IMR-90 (cell line): Measurements from ENCODE around the gene BCAS3. TPM values are rescaled to one million over a fixed set of nuclear protein-coding genes. Genes with fewer than 3 reads are reported as not detected.

Experiments used
- ATAC-seq: fragments of 200-7000 bp; cut with Tn5 transposase; 2 replicates; pipeline ENCODE4 v1.9.1; 2020; ENCODE audit warnings: low read depth, mild to moderate bottlenecking, moderate library complexity
- BruUV-seq: library from RNA; stranded (reverse); fragments of 400-500 nt; replicated peaks from 2 replicates; lab custom pipeline; 2021; lab: Mats Ljungman, UMichigan
- CTCF ChIA-PET: fragments of 300-600 bp; formaldehyde crosslinking; extraction: SDS; loops from one replicate; lab custom pipeline; 2021; ENCODE audit warnings: antibody characterized with exemption; lab: Yijun Ruan, JAX
- POLR2A ChIA-PET: fragments of 300-600 bp; sonication (Branson Sonifier 250); formaldehyde crosslinking; loops from one replicate; lab custom pipeline; 2022; ENCODE audit warnings: antibody characterized with exemption; ENCODE audit not compliant: unreplicated experiment; lab: Charles Lee
- DNase-seq: peaks from one replicate; pipeline ENCODE4 v3.0.0; 2013
- H2AFZ ChIP-seq: replicated peaks from 2 replicates; pipeline ENCODE3; 2013; ENCODE audit warnings: low read length, mild to moderate bottlenecking; ENCODE audit not compliant: poor library complexity
- H2AK5ac ChIP-seq: 2 replicates; pipeline ENCODE4 v1.6.1; 2013; ENCODE audit warnings: low read depth, low read length, inconsistent platforms
- H2AK9ac ChIP-seq: replicated peaks from 2 replicates; pipeline ENCODE3; 2013; ENCODE audit warnings: mild to moderate bottlenecking, low read depth, low read length, moderate library complexity; ENCODE audit not compliant: poor library complexity
- H2BK120ac ChIP-seq: 2 replicates; pipeline ENCODE4 v1.6.1; 2013; ENCODE audit warnings: low read depth, low read length, inconsistent platforms
- H2BK15ac ChIP-seq: 3 replicates; pipeline ENCODE4 v1.6.1; 2013; ENCODE audit warnings: low read depth, low read length, inconsistent platforms
- H2BK20ac ChIP-seq: 2 replicates; pipeline ENCODE4 v1.6.1; 2013; ENCODE audit warnings: low read depth, mild to moderate bottlenecking, inconsistent platforms, low read length, moderate library complexity
- H2BK5ac ChIP-seq: 2 replicates; pipeline ENCODE4 v1.6.1; 2013; ENCODE audit warnings: mild to moderate bottlenecking, low read depth, low read length, inconsistent platforms; ENCODE audit not compliant: poor library complexity, severe bottlenecking
- H3K14ac ChIP-seq: replicated peaks from 2 replicates; pipeline ENCODE4 v1.6.1; 2013; ENCODE audit warnings: low read depth, low read length, inconsistent platforms
- H3K18ac ChIP-seq: 2 replicates; pipeline ENCODE4 v1.6.1; 2013; ENCODE audit warnings: low read depth, low read length, control low read depth
- H3K23ac ChIP-seq: 2 replicates; pipeline ENCODE4 v1.6.1; 2013; ENCODE audit warnings: low read depth, low read length, inconsistent platforms
- H3K27ac ChIP-seq: 2 replicates; pipeline ENCODE4 v1.5.1; 2013; ENCODE audit warnings: mild to moderate bottlenecking, control low read depth, low read length; ENCODE audit not compliant: insufficient read depth
- H3K27me3 ChIP-seq: 2 replicates; pipeline ENCODE4 v1.6.1; 2013; ENCODE audit warnings: low read length; ENCODE audit not compliant: control insufficient read depth, insufficient read depth
- H3K36me3 ChIP-seq: 2 replicates; pipeline ENCODE4 v1.6.1; 2013; ENCODE audit warnings: low read length, mixed read lengths; ENCODE audit not compliant: control insufficient read depth, insufficient read depth
- H3K4ac ChIP-seq: 2 replicates; pipeline ENCODE4 v1.6.1; 2013; ENCODE audit warnings: low read depth, low read length, inconsistent platforms
- H3K4me1 ChIP-seq: 2 replicates; pipeline ENCODE4 v1.6.1; 2013; ENCODE audit warnings: low read length, mixed read lengths; ENCODE audit not compliant: control insufficient read depth, insufficient read depth
- H3K4me2 ChIP-seq: 2 replicates; pipeline ENCODE4 v1.6.1; 2013; ENCODE audit warnings: low read depth, mild to moderate bottlenecking, control low read depth, low read length, moderate library complexity
- H3K4me3 ChIP-seq: 2 replicates; pipeline ENCODE4 v1.5.1; 2013; ENCODE audit warnings: low read depth, mild to moderate bottlenecking, control low read depth, low read length, moderate library complexity; ENCODE audit not compliant: insufficient read depth
- H3K56ac ChIP-seq: 2 replicates; pipeline ENCODE4 v1.6.1; 2013; ENCODE audit warnings: low read length, inconsistent platforms; ENCODE audit not compliant: insufficient read depth; ENCODE audit errors: extremely low read depth
- H3K79me1 ChIP-seq, 2 experiments: 2 replicates each; pipeline ENCODE4 v1.6.1; 2013; ENCODE audit warnings: low read length in 2 of 2, inconsistent platforms in 1 of 2, low read depth in 1 of 2
- H3K9ac ChIP-seq: 2 replicates; pipeline ENCODE4 v1.6.1; 2013; ENCODE audit warnings: low read depth, low read length, control low read depth
- H3K9me1 ChIP-seq: 2 replicates; pipeline ENCODE4 v1.6.1; 2013; ENCODE audit warnings: low read length, inconsistent platforms; ENCODE audit not compliant: insufficient read depth
- H3K9me3 ChIP-seq: 2 replicates; pipeline ENCODE4 v1.6.1; 2013; ENCODE audit warnings: low read length; ENCODE audit not compliant: control insufficient read depth, insufficient read depth
- H4K20me1 ChIP-seq: 2 replicates; pipeline ENCODE4 v1.6.1; 2013; ENCODE audit warnings: low read length, inconsistent platforms; ENCODE audit not compliant: insufficient read depth
- H4K5ac ChIP-seq: 2 replicates; pipeline ENCODE4 v1.6.1; 2013; ENCODE audit warnings: mild to moderate bottlenecking, low read depth, low read length, control low read depth
- H4K8ac ChIP-seq, 2 experiments: 2 replicates each; pipeline ENCODE4 v1.6.1; 2013; ENCODE audit warnings: low read depth in 2 of 2, low read length in 2 of 2, control low read depth in 1 of 2, inconsistent platforms in 1 of 2
- H4K91ac ChIP-seq: 2 replicates; pipeline ENCODE4 v1.6.1; 2013; ENCODE audit warnings: low read depth, low read length, inconsistent platforms; ENCODE audit not compliant: insufficient read depth
- CEBPB ChIP-seq: IDR thresholded peaks from 2 replicates; pipeline ENCODE4 v1.6.1; 2012; ENCODE audit warnings: low read depth, low read length, improper control_type of control experiment
- CHD1 ChIP-seq: IDR thresholded peaks from 2 replicates; pipeline ENCODE4 v1.6.1; 2012; ENCODE audit warnings: low read depth, low read length, improper control_type of control experiment
- CTCF ChIP-seq: conservative IDR thresholded peaks from 2 replicates; pipeline ENCODE4 v1.5.1; 2012; ENCODE audit warnings: mild to moderate bottlenecking, low read depth, low read length, improper control_type of control experiment
- FOS ChIP-seq: fragments of 150-350 bp; IDR thresholded peaks from 2 replicates; pipeline ENCODE4 v1.6.1; 2016; ENCODE audit warnings: low read depth, low read length
- MXI1 ChIP-seq: IDR thresholded peaks from 2 replicates; pipeline ENCODE4 v1.6.1; 2012; ENCODE audit warnings: low read depth, mild to moderate bottlenecking, low read length, moderate library complexity, borderline replicate concordance
- NFE2L2 ChIP-seq: fragments of 150-350 bp; IDR thresholded peaks from 2 replicates; pipeline ENCODE4 v1.6.1; 2016; ENCODE audit warnings: low read depth, mild to moderate bottlenecking, low read length
- POLR2A ChIP-seq: IDR thresholded peaks from 2 replicates; pipeline ENCODE4 v1.6.1; 2012; ENCODE audit warnings: mild to moderate bottlenecking, low read depth, low read length
- RCOR1 ChIP-seq: IDR thresholded peaks from 2 replicates; pipeline ENCODE4 v1.6.1; 2012; ENCODE audit warnings: mild to moderate bottlenecking, low read length, improper control_type of control experiment; ENCODE audit not compliant: insufficient replicate concordance
- RFX5 ChIP-seq: IDR thresholded peaks from 2 replicates; pipeline ENCODE4 v1.8.0; 2012; ENCODE audit warnings: low read depth, mild to moderate bottlenecking, low read length, moderate library complexity
- SMC3 ChIP-seq: fragments of 150-350 bp; IDR thresholded peaks from 2 replicates; pipeline ENCODE4 v1.6.1; 2016; ENCODE audit warnings: low read depth, mild to moderate bottlenecking, antibody characterized with exemption, low read length, moderate library complexity
- USF2 ChIP-seq: fragments of 150-350 bp; IDR thresholded peaks from 2 replicates; pipeline ENCODE4 v1.6.1; 2017; ENCODE audit warnings: mild to moderate bottlenecking, antibody characterized with exemption, low read length, low read depth
- WGBS, 2 experiments: methylation state at CpG; one replicate each; pipeline versions ENCODE4 v1.1.5 to v1.1.7; 2013; ENCODE audit warnings: missing lambda C conversion rate in 2 of 2; ENCODE audit not compliant: insufficient read length in 1 of 2; ENCODE audit errors: extremely low coverage in 2 of 2; 5-methylcytosine and 5-hydroxymethylcytosine counted together
- dilution Hi-C: fragments of 300-500 bp; cut with HindIII; formaldehyde crosslinking; loops from one replicate; pipeline ENCODE4 v1.14.3; 2018; ENCODE audit warnings: low sequenced_read_pairs; ENCODE audit not compliant: unreplicated experiment
- in situ Hi-C: fragments of 300-500 bp; cut with MboI; formaldehyde crosslinking; loops from 3 replicates; pipeline ENCODE4 v1.14.3; 2019; ENCODE audit warnings: low sequenced_read_pairs, inconsistent platforms, mixed read lengths
- intact Hi-C: fragments of 100-400 bp; cut with micrococcal nuclease; formaldehyde crosslinking; loops from 2 replicates; pipeline ENCODE4 v1.10.0; 2022
- polyA plus RNA-seq, 3 experiments: library from polyadenylated mRNA; depleted of rRNA; stranded (reverse); fragments of >200 nt; gene quantifications; 2 replicates each; pipeline ENCODE4 v1.2.3, GENCODE V29; 2012; ENCODE audit warnings: low replicate concordance in 1 of 3
- total RNA-seq: library from RNA; depleted of rRNA; stranded (reverse); fragments of >200 nt; gene quantifications from 2 replicates; pipeline ENCODE4 v1.2.3, GENCODE V29; 2012

BCAS3 gene
- total and polyA plus RNA-seq, 2 of the 4 experiments (the other 2 are of a cell fraction), result 6.3 to 27.1 TPM

DNA sequence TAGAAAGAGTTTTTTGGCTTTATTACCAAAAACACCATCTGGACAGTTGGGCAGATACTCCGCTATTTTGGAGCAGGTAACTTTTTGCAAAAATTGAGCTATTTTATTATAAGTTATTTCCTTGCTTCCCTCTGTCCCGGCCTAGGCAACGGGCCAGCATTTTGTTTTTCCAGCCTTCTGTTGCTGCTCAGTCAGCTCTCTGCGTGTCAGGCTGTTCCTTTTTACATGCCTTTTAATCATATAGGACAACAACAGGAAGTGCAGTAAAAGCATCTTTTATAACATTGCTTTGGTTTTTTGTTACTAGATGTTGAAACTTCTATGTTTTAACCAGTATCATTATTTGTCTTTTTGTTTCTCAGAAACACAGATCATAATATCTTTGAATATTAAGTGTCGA, 47.3 kb upstream of the BCAS3 start:
- no peak overlapping the region for H3K9ac ChIP-seq
- no peak overlapping the region for H3K23ac ChIP-seq
- in situ Hi-C loops, result loop anchor here (10.0 to 25.0 kb wide), 2 partner anchors 106 to 493 kb away; partner anchors contain the start of genes APPBP2 and CA4
- H3K9me1 ChIP-seq, result peaks cover 10% of the 10 kb centered on the region; the same call in 1 of the 2 replicates
- no peak overlapping the region for H3K18ac ChIP-seq
- TF ChIP-seq NFE2L2, result no peak
- TF ChIP-seq MXI1, result no peak
- TF ChIP-seq RFX5, result no peak
- TF ChIP-seq RCOR1, result no peak
- no peak for TF ChIP-seq SMC3
- TF ChIP-seq CHD1, result no peak
- TF ChIP-seq USF2, result no peak
- TF ChIP-seq POLR2A, result no peak
- no peak for TF ChIP-seq CTCF
- no peak for TF ChIP-seq CEBPB
- no peak for TF ChIP-seq FOS
- H3K4me3 ChIP-seq, result no peak overlapping the region
- H3K14ac ChIP-seq, result no peak overlapping the region
- WGBS, 2 experiments, result no CpG with 5 or more reads among the region's 5 CpGs
- POLR2A ChIA-PET, result no interaction called here
- no peak for DNase-seq
- H4K8ac ChIP-seq, result no peak overlapping the region
- H3K79me1 ChIP-seq, result peaks cover 25 to 63% of the 10 kb centered on the region in 2 experiments
- CTCF ChIA-PET, result no interaction called here
- H3K56ac ChIP-seq, result no peak overlapping the region
- no peak overlapping the region for H3K4ac ChIP-seq
- no peak overlapping the region for H2BK5ac ChIP-seq
- peaks cover 5% of the 10 kb centered on the region; the same call in 1 of the 2 replicates for H4K20me1 ChIP-seq
- H2BK20ac ChIP-seq, result no peak overlapping the region
- no TSS peak for BruUV-seq
- no peaks in the 10 kb centered on the region for H3K27me3 ChIP-seq
- no peak for ATAC-seq
- no peak overlapping the region for H3K27ac ChIP-seq
- dilution Hi-C loops, result no loop called here
- H3K4me2 ChIP-seq, result no peak overlapping the region
- no peak overlapping the region for H2AK5ac ChIP-seq
- no peak overlapping the region for H2AK9ac ChIP-seq
- no peak overlapping the region for H4K91ac ChIP-seq
- H2BK120ac ChIP-seq, result no peak overlapping the region
- no peaks in the 10 kb centered on the region for H3K9me3 ChIP-seq
- H3K4me1 ChIP-seq, result peaks cover 4% of the 10 kb centered on the region
- H2BK15ac ChIP-seq, result no peak overlapping the region
- H3K36me3 ChIP-seq, result peaks cover 11% of the 10 kb centered on the region
- H2AFZ ChIP-seq, result no peak overlapping the region
- intact Hi-C loops, result loop anchor here (10.0 kb wide), 1 partner anchor 486 kb away; the partner anchor contains the start of gene CA4
- no peak overlapping the region for H4K5ac ChIP-seq
